ENCODE data around the gene GADL1.
A peak's percentile ranks its signal among the peaks of the same experiment; 100 is the strongest.

Gene GADL1

DNA sequence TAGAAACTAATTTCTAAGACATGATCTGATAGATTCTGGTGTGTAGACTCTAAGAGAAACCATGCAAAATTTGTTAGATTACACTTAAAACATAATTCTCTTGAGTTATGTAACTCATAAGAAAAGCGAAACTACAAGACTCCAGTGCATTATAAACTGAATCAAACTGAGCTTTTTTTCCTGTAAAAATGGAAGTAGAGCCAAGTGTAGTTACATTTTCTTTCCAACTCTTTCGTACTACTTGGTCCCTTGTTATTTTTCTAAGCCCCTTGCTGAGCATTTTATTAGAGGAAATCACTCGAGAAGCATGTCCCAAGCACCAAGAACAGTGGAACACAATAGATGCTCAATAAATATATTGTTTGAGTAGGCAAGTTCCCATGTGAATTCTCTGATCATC, 130.2 kb downstream of the GADL1 start:
- Histone ChIP-seq H3K9me3 (ENCODE audit: control extremely low read depth in 1 of 5, control insufficient read depth in 4 of 5, insufficient read depth in 2 of 5, low read depth in 1 of 5, low read length in 4 of 5) (no peaks in the 10 kb centered on the region), H3K36me3 (ENCODE audit: control insufficient read depth in 4 of 4, insufficient read depth in 4 of 4, low read length in 3 of 4) (no peaks in the 10 kb centered on the region), H3K27ac (ENCODE audit: insufficient read depth in 1 of 2, low read depth in 1 of 2, low read length in 2 of 2, poor library complexity in 1 of 2, severe bottlenecking in 2 of 2) (no peak overlapping the region), H3K4me1 (ENCODE audit: control extremely low read depth in 1 of 4, control insufficient read depth in 4 of 4, insufficient read depth in 4 of 4, low read length in 3 of 4) (peaks cover 0 to 6% (median 2%) of the 10 kb centered on the region in 4 experiments), H3K27me3 (replicated peaks in 2 of 5; ENCODE audit: control insufficient read depth in 4 of 5, insufficient read depth in 5 of 5, low read length in 4 of 5) (no peaks in the 10 kb centered on the region), H3K4me3 (ENCODE audit: control insufficient read depth in 1 of 7, extremely low read depth in 1 of 7, insufficient read depth in 4 of 7, low read depth in 2 of 7, low read length in 6 of 7) (no peak overlapping the region)
- ChIA-PET CTCF (no interaction called here), POLR2A (no interaction called here)
- no peak for DNase-seq
- 80% methylated on average over 1 of the region's 3 CpGs for WGBS (ENCODE audit: insufficient coverage)

DNA sequence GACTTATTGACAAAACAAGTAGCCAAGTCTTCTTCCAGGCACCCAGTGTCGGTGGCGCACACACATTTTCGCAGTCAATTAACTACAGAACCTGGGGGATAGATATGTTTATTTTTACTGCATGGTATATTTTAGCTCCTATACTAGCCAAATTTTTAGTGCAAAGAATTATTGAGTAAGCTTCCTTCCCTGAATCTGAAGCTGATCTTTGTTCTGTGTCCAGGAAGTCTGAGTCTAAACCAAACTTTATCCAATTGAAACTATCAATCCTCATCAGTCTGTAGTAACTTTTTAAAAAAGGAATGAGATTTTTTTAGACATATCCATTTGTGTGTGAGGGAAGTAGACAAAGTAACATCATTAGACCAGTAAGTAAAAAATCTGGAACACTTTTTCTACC, 133.1 kb downstream of the GADL1 start:
- ChIA-PET CTCF (interaction anchor here (9.2 kb wide), 1 partner anchor 8 kb away, joined by 58 read pairs; no protein-coding TSS in a partner anchor), POLR2A (no interaction called here)
- no peak for DNase-seq
- no peak overlapping the region for H3K4me3 ChIP-seq (ENCODE audit: control insufficient read depth in 1 of 7, extremely low read depth in 1 of 7, insufficient read depth in 4 of 7, low read depth in 2 of 7, low read length in 6 of 7)
- peaks cover 0 to 6% (median 2%) of the 10 kb centered on the region in 4 experiments for H3K4me1 ChIP-seq (ENCODE audit: control extremely low read depth in 1 of 4, control insufficient read depth in 4 of 4, insufficient read depth in 4 of 4, low read length in 3 of 4)
- H3K9me3 ChIP-seq (ENCODE audit: control extremely low read depth in 1 of 5, control insufficient read depth in 4 of 5, insufficient read depth in 2 of 5, low read depth in 1 of 5, low read length in 4 of 5): no peaks in the 10 kb centered on the region
- H3K27me3 ChIP-seq (replicated peaks in 2 of 5; ENCODE audit: control insufficient read depth in 4 of 5, insufficient read depth in 5 of 5, low read length in 4 of 5): no peaks in the 10 kb centered on the region
- H3K27ac ChIP-seq (ENCODE audit: insufficient read depth in 1 of 2, low read depth in 1 of 2, low read length in 2 of 2, poor library complexity in 1 of 2, severe bottlenecking in 2 of 2): no peak overlapping the region
- no CpG with 5 or more reads among the region's 3 CpGs for WGBS (ENCODE audit: insufficient coverage)
- no peaks in the 10 kb centered on the region for H3K36me3 ChIP-seq (ENCODE audit: control insufficient read depth in 4 of 4, insufficient read depth in 4 of 4, low read length in 3 of 4)

DNA sequence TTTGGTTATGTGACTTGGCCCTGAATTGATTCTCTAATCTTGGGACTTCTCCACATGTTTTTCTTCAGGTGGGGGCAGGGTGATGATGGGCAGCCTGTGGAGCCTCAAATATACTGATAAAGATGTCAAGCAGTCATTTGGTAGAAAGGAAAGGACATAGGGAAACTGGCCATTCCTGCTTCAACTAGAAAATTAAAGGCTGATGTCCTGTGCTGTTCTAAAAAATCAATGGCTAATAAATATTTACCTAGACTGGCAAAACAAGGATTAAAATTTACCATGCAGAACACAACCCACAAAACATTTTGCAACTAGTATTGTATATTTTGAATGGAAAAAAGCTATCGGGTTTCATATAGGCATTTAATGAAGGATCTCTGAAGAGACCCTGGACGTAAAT, 133.7 kb downstream of the GADL1 start:
- Histone ChIP-seq H3K27me3 (replicated peaks in 2 of 5; ENCODE audit: control insufficient read depth in 4 of 5, insufficient read depth in 5 of 5, low read length in 4 of 5) (no peaks in the 10 kb centered on the region), H3K4me3 (ENCODE audit: control insufficient read depth in 1 of 7, extremely low read depth in 1 of 7, insufficient read depth in 4 of 7, low read depth in 2 of 7, low read length in 6 of 7) (no peak overlapping the region), H3K27ac (ENCODE audit: insufficient read depth in 1 of 2, low read depth in 1 of 2, low read length in 2 of 2, poor library complexity in 1 of 2, severe bottlenecking in 2 of 2) (no peak overlapping the region), H3K9me3 (ENCODE audit: control extremely low read depth in 1 of 5, control insufficient read depth in 4 of 5, insufficient read depth in 2 of 5, low read depth in 1 of 5, low read length in 4 of 5) (no peaks in the 10 kb centered on the region), H3K4me1 (ENCODE audit: control extremely low read depth in 1 of 4, control insufficient read depth in 4 of 4, insufficient read depth in 4 of 4, low read length in 3 of 4) (peaks cover 0 to 6% (median 2%) of the 10 kb centered on the region in 4 experiments), H3K36me3 (ENCODE audit: control insufficient read depth in 4 of 4, insufficient read depth in 4 of 4, low read length in 3 of 4) (no peaks in the 10 kb centered on the region)
- ChIA-PET POLR2A (no interaction called here), CTCF (interaction anchor here (9.2 kb wide), 1 partner anchor 8 kb away, joined by 58 read pairs; no protein-coding TSS in a partner anchor)
- no CpG with 5 or more reads among the region's 2 CpGs for WGBS (ENCODE audit: insufficient coverage)
- DNase-seq: no peak

DNA sequence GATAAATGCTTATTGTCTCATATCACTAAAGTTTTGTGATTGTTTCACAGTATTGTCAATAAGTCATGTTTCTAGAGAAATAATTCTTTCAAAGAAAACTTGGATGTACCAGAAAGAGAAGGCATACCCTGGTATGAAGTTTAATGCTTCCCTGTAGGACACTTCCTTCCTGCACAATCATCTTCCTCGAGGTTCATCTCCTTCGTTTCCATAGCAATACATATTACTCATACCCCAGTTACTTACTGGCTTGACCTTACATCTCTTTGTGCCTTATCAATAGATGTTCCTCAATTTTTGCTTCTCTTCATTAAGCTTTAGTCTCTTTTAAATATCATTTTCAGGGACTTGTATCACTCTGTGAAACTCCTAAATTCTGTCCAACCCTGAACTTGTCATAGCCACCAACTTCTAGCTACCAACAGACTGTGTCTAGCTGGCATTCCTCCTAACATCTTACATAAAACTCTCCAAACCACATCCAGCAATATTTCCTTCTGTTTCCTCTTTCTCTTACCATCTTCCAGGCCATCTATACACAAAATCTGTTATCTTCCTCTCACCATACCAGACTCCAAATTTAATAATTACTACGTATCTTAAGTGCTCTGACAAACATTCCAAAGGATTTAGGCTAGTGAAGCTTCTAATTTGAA, 134.3 kb downstream of the GADL1 start:
- WGBS (ENCODE audit: insufficient coverage): 35% methylated on average over 2 of the region's 3 CpGs
- H3K27ac ChIP-seq (ENCODE audit: insufficient read depth in 1 of 2, low read depth in 1 of 2, low read length in 2 of 2, poor library complexity in 1 of 2, severe bottlenecking in 2 of 2): no peak overlapping the region
- ChIA-PET POLR2A (interaction anchor here (0.6 kb wide), 1 partner anchor 13 kb away, joined by 4 read pairs; no protein-coding TSS in a partner anchor), CTCF (interaction anchor here (9.2 kb wide), 1 partner anchor 9 kb away, joined by 58 read pairs; no protein-coding TSS in a partner anchor)
- no peaks in the 10 kb centered on the region for H3K36me3 ChIP-seq (ENCODE audit: control insufficient read depth in 4 of 4, insufficient read depth in 4 of 4, low read length in 3 of 4)
- peak in 2 of 3 donors; percentile 68 to 75 for DNase-seq
- H3K27me3 ChIP-seq (replicated peaks in 2 of 5; ENCODE audit: control insufficient read depth in 4 of 5, insufficient read depth in 5 of 5, low read length in 4 of 5): no peaks in the 10 kb centered on the region
- H3K4me1 ChIP-seq (ENCODE audit: control extremely low read depth in 1 of 4, control insufficient read depth in 4 of 4, insufficient read depth in 4 of 4, low read length in 3 of 4): peaks cover 0 to 6% (median 2%) of the 10 kb centered on the region in 4 experiments
- H3K4me3 ChIP-seq (ENCODE audit: control insufficient read depth in 1 of 7, extremely low read depth in 1 of 7, insufficient read depth in 4 of 7, low read depth in 2 of 7, low read length in 6 of 7): no peak overlapping the region
- H3K9me3 ChIP-seq (ENCODE audit: control extremely low read depth in 1 of 5, control insufficient read depth in 4 of 5, insufficient read depth in 2 of 5, low read depth in 1 of 5, low read length in 4 of 5): no peaks in the 10 kb centered on the region

DNA sequence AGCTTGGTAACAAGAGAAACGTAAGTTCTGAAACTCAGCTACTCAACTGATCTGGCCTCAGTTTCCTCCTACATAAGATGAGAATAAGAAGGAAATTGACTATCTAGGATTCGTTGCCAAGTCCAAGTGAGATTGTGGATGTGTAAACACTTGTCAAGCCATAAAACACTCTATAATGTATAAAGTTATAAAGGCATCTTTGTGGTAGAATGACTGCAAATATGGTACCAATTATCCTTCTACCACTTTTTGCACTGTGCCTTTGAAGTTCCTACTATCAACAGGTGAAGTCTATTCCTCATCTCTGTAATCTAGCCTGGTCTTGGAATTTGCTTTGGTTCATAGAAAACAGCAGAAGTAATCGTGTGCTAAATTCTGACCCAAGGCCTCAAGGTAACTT, 138.2 kb downstream of the GADL1 start:
- Histone ChIP-seq H3K4me3 (ENCODE audit: control insufficient read depth in 1 of 7, extremely low read depth in 1 of 7, insufficient read depth in 4 of 7, low read depth in 2 of 7, low read length in 6 of 7) (no peak overlapping the region), H3K27me3 (replicated peaks in 2 of 5; ENCODE audit: control insufficient read depth in 4 of 5, insufficient read depth in 5 of 5, low read length in 4 of 5) (no peaks in the 10 kb centered on the region), H3K36me3 (ENCODE audit: control insufficient read depth in 4 of 4, insufficient read depth in 4 of 4, low read length in 3 of 4) (no peaks in the 10 kb centered on the region), H3K9me3 (ENCODE audit: control extremely low read depth in 1 of 5, control insufficient read depth in 4 of 5, insufficient read depth in 2 of 5, low read depth in 1 of 5, low read length in 4 of 5) (no peaks in the 10 kb centered on the region), H3K4me1 (ENCODE audit: control extremely low read depth in 1 of 4, control insufficient read depth in 4 of 4, insufficient read depth in 4 of 4, low read length in 3 of 4) (peaks cover 0 to 9% (median 5%) of the 10 kb centered on the region in 4 experiments), H3K27ac (ENCODE audit: insufficient read depth in 1 of 2, low read depth in 1 of 2, low read length in 2 of 2, poor library complexity in 1 of 2, severe bottlenecking in 2 of 2) (no peak overlapping the region)
- WGBS (ENCODE audit: insufficient coverage): no CpG with 5 or more reads among the region's 3 CpGs
- ChIA-PET POLR2A (no interaction called here), CTCF (interaction anchor here (0.8 to 9.2 kb wide), 3 partner anchors 13 to 743 kb away, joined by 3 to 58 read pairs (median 6); no protein-coding TSS in a partner anchor)
- no peak for DNase-seq

DNA sequence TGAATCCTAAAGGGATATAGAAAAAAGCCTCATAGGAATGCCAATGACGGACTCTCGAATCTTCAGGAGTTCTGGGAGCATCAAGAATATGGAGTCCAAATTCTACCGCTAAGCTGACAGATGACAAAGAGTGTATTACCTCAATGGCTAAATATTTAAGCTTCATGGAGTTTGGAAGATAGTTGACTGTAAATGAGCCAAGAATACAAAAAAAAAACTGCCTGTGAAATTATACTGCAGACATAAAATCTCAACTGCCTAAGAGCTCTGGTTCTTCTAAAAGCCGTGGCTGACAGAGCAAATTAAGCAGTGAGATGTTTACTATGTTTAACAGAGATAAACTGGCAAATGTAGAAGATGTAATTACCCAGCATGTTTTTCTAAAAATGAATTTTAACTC, 140.0 kb downstream of the GADL1 start:
- 95% methylated on average over 4 of the region's 4 CpGs for WGBS (ENCODE audit: insufficient coverage)
- Histone ChIP-seq H3K27ac (ENCODE audit: insufficient read depth in 1 of 2, low read depth in 1 of 2, low read length in 2 of 2, poor library complexity in 1 of 2, severe bottlenecking in 2 of 2) (no peak overlapping the region), H3K27me3 (replicated peaks in 2 of 5; ENCODE audit: control insufficient read depth in 4 of 5, insufficient read depth in 5 of 5, low read length in 4 of 5) (no peaks in the 10 kb centered on the region), H3K9me3 (ENCODE audit: control extremely low read depth in 1 of 5, control insufficient read depth in 4 of 5, insufficient read depth in 2 of 5, low read depth in 1 of 5, low read length in 4 of 5) (no peaks in the 10 kb centered on the region), H3K4me1 (ENCODE audit: control extremely low read depth in 1 of 4, control insufficient read depth in 4 of 4, insufficient read depth in 4 of 4, low read length in 3 of 4) (peaks cover 0 to 9% (median 0%) of the 10 kb centered on the region in 4 experiments), H3K36me3 (ENCODE audit: control insufficient read depth in 4 of 4, insufficient read depth in 4 of 4, low read length in 3 of 4) (no peaks in the 10 kb centered on the region), H3K4me3 (ENCODE audit: control insufficient read depth in 1 of 7, extremely low read depth in 1 of 7, insufficient read depth in 4 of 7, low read depth in 2 of 7, low read length in 6 of 7) (no peak overlapping the region)
- CTCF ChIA-PET: interaction anchor here (9.2 kb wide), 1 partner anchor 15 kb away, joined by 58 read pairs; no protein-coding TSS in a partner anchor
- POLR2A ChIA-PET: no interaction called here
- DNase-seq: no peak

DNA sequence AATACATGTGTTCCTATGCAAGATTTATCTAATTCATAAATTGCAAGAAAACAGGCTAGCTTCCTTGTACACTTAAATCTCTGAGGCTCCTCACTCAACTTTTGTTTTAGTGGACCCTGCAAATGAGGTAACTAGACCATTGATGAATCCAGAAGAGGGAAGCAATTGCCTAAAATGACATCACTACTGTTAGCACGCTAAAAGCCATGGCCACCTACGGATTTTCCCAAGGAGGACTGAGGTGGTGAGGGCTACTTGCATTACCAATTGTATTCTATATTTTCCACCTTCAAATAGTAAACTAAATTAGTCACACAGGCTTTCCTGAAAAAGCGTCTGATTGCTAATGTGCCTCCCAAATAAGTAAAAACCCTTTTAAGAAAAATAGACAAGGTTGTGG, 140.7 kb downstream of the GADL1 start:
- H3K4me3 ChIP-seq (ENCODE audit: control insufficient read depth in 1 of 7, extremely low read depth in 1 of 7, insufficient read depth in 4 of 7, low read depth in 2 of 7, low read length in 6 of 7): no peak overlapping the region
- H3K27ac ChIP-seq (ENCODE audit: insufficient read depth in 1 of 2, low read depth in 1 of 2, low read length in 2 of 2, poor library complexity in 1 of 2, severe bottlenecking in 2 of 2): no peak overlapping the region
- no peaks in the 10 kb centered on the region for H3K36me3 ChIP-seq (ENCODE audit: control insufficient read depth in 4 of 4, insufficient read depth in 4 of 4, low read length in 3 of 4)
- POLR2A ChIA-PET: no interaction called here
- peaks cover 0 to 9% (median 0%) of the 10 kb centered on the region in 4 experiments for H3K4me1 ChIP-seq (ENCODE audit: control extremely low read depth in 1 of 4, control insufficient read depth in 4 of 4, insufficient read depth in 4 of 4, low read length in 3 of 4)
- 100% methylated on average over 2 of the region's 3 CpGs for WGBS (ENCODE audit: insufficient coverage)
- CTCF ChIA-PET: interaction anchor here (9.2 kb wide), 1 partner anchor 15 kb away, joined by 58 read pairs; no protein-coding TSS in a partner anchor
- no peaks in the 10 kb centered on the region for H3K27me3 ChIP-seq (replicated peaks in 2 of 5; ENCODE audit: control insufficient read depth in 4 of 5, insufficient read depth in 5 of 5, low read length in 4 of 5)
- no peaks in the 10 kb centered on the region for H3K9me3 ChIP-seq (ENCODE audit: control extremely low read depth in 1 of 5, control insufficient read depth in 4 of 5, insufficient read depth in 2 of 5, low read depth in 1 of 5, low read length in 4 of 5)
- DNase-seq: no peak

Measured in common myeloid progenitor, CD34-positive (primary cell).